HUES64 (cell line): Measurements from ENCODE around the gene ZBTB7A.
"Not testable (repeated sequence)": the region's sequence is repeated elsewhere in the genome, so short reads cannot be mapped to it uniquely, and the experiment has no call there.

Source experiments
- H3K27ac ChIP-seq: 2 replicates; pipeline ENCODE4 v1.7.0; 2013; ENCODE audit warnings: low read depth, low read length, inconsistent platforms
- H3K27me3 ChIP-seq: 2 replicates; pipeline ENCODE4 v1.6.1; 2013; ENCODE audit warnings: mild to moderate bottlenecking, low read length; ENCODE audit not compliant: insufficient read depth
- H3K36me3 ChIP-seq: 2 replicates; pipeline ENCODE4 v1.6.1; 2013; ENCODE audit warnings: mild to moderate bottlenecking, low read length; ENCODE audit not compliant: insufficient read depth
- H3K4me1 ChIP-seq: 2 replicates; pipeline ENCODE4 v1.6.1; 2013; ENCODE audit warnings: mild to moderate bottlenecking, low read length, moderate library complexity; ENCODE audit not compliant: insufficient read depth
- H3K4me3 ChIP-seq: 2 replicates; pipeline ENCODE4 v1.5.1; 2013; ENCODE audit warnings: mild to moderate bottlenecking, low read length, moderate library complexity
- H3K9ac ChIP-seq: 2 replicates; pipeline ENCODE4 v1.6.1; 2013; ENCODE audit warnings: mild to moderate bottlenecking, low read depth, low read length
- H3K9me3 ChIP-seq: 2 replicates; pipeline ENCODE4 v1.6.1; 2013; ENCODE audit warnings: low read depth, low read length; ENCODE audit not compliant: insufficient read depth
- WGBS: fragments of 150-250, 120-280 bp; methylation state at CpG from one replicate; pipeline ENCODE4 v1.1.7; 2013; ENCODE audit warnings: missing lambda C conversion rate; 5-methylcytosine and 5-hydroxymethylcytosine counted together

The ZBTB7A gene

GRCh38 chr19:4009990-4010807 lies 56.5 kb downstream of the ZBTB7A start:
- WGBS, result 95% methylated on average over 24 of the region's 24 CpGs
- Histone ChIP-seq H3K4me3 (no peak overlapping the region), H3K4me1 (peaks cover 5% of the 10 kb centered on the region), H3K36me3 (peaks cover 35% of the 10 kb centered on the region), H3K27ac (no peak overlapping the region), H3K9ac (0 out of 2 replicates have a peak overlapping the region, but pooled peaks have one; percentile 14), H3K27me3 (no peaks in the 10 kb centered on the region), H3K9me3 (no peaks in the 10 kb centered on the region)

DNA sequence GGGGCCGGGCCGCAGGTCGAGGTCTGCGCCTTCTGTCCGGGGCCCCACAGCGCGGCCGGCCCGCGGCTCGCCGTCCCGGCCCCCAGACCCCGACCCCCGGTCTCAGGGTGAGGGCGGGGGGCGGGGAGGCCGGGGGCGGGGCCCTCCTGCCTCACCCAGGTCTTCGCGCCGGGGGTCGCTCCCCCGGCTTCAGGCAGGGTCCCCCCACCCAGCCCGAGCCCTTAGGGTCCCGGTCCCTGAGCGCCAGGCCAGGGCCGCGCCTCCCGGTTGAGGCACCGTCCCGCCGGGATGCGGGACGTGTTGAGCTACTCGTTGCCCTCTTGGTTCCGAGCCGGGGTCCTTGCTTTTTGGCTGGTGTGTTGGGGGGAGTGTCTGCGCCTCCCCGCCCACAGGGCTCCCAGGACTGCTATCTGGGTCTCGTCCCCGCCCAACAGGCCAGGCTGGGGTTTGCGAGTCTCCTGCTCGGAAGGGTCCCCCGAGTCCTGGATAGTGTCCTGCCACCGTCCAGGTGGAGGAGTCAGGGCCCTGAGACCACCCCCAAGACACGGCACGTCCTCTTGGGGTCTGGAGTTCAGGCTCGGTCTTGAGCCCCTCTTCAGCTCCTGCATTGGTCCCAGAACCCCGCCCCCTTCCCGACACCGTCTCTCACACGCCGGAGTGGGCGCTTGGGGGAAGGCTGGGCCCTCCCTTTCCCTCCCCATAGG lies 58.7 kb downstream of the ZBTB7A start:
- Histone ChIP-seq H3K4me1 (peaks cover 5% of the 10 kb centered on the region), H3K36me3 (peaks cover 17% of the 10 kb centered on the region), H3K9ac (peak overlapping the region; percentile 78), H3K4me3 (peak overlapping the region; percentile 80), H3K27ac (peak overlapping the region; percentile 49), H3K27me3 (no peaks in the 10 kb centered on the region), H3K9me3 (no peaks in the 10 kb centered on the region)
- WGBS, result under 1% methylated on average over 52 of the region's 55 CpGs

DNA sequence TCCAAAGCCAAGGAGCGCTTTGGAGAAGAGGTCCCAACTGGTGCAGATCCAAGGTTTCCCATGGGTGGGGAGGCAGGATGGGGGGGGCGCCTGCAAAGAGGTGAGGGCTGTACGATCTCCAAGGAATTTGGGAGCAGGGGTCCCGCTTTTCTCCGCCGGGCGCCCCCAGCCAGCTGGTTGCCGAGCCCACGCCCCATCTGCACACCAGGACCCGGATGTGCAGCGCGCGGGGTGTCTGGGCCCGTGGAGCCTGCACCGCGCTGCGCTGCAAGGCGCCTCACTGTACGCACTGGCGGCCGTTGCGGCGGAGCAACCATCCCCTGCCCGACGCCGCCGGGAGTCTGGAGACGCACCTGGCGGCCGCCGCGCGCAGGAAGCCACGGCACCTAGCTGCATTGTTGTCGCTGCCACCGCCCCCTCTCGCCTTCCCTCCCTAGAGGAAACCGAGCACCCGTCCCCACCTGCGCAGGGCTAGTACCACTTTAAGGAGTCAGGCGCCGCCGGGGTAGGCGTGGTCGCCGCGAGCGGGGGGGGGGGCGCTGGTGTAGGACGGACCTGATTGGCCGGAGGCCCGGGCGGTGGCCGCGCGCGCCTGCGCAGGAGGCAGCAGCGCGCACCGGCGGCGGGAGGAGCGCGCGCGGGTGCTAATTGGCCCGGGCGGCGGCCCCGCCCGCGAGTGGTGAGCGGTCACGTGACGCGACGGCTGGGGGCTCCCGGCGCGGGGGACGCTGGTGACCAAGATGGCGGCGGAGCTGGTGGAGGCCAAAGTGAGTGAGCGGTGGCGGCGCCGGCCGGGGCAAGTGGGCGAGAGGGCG lies 59.5 kb downstream of the ZBTB7A start, which contains the start of gene PIAS4:
PIAS4 (plus strand) TSS at position 716 of the 815 bp plus-strand sequence; CDS start at position 741, 25 bp downstream.
- WGBS, result under 1% methylated on average over 90 of the region's 91 CpGs
- peak within 1 kb of the TSS; percentile 82 for H3K9ac ChIP-seq
- H3K36me3 ChIP-seq, result 0 out of 2 replicates have a peak, but pooled peaks cover 11% of the 10 kb centered on the region
- H3K4me3 ChIP-seq, result peak within 1 kb of the TSS; percentile 80
- no peaks in the 10 kb centered on the region for H3K27me3 ChIP-seq
- H3K9me3 ChIP-seq, result no peaks in the 10 kb centered on the region
- peak within 1 kb of the TSS; percentile 90 for H3K27ac ChIP-seq
- H3K4me1 ChIP-seq, result peaks cover 5% of the 10 kb centered on the region

GRCh38 chr19:4005436-4005835 lies 61.3 kb downstream of the ZBTB7A start:
- H3K36me3 ChIP-seq, H3K9ac ChIP-seq, H3K4me1 ChIP-seq, H3K27ac ChIP-seq, H3K4me3 ChIP-seq, H3K27me3 ChIP-seq, H3K9me3 ChIP-seq: not testable (repeated sequence)
- 93% methylated on average over 9 of the region's 9 CpGs for WGBS

- H3K9ac ChIP-seq, H3K4me3 ChIP-seq, H3K27me3 ChIP-seq, H3K27ac ChIP-seq, H3K9me3 ChIP-seq, H3K4me1 ChIP-seq, H3K36me3 ChIP-seq: not testable (repeated sequence)
- 93% methylated on average over 5 of the region's 5 CpGs for WGBS
Measured at GRCh38 chr19:4000798-4001197, 65.9 kb downstream of the ZBTB7A start.

DNA sequence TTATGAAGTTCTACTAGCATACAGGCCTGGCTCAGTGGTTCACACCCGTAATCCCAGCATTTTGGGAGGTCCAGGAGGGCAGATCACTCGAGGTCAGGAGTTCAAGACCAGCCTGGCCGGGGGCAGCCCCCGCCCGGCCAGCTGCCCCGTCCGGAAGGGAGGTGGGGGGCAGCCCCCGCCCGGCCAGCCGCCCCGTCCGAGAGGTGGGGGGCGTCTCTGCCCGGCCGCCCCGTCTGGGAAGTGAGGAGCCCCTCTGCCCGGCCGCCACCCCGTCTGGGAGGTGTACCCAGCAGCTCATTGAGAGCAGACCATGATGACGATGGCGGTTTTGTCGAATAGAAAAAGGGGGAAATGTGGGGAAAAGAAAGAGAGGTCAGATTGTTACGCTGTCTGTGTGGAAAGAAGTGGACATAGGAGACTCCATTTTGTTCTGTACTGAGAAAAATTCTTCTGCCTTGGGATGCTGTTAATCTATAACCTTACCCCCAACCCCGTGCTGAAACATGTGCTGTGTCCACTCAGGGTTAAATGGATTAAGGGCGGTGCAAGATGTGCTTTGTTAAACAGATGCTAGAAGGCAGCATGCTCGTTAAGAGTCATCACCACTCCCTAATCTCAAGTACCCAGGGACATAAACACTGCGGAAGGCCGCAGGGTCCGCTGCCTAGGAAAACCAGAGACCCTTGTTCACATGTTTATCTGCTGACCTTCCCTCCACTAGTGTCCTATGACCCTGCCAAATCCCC lies 67.9 kb downstream of the ZBTB7A start:
- not testable (repeated sequence) for H3K9ac ChIP-seq

GRCh38 chr19:3995607-3996006 lies 71.1 kb downstream of the ZBTB7A start:
- H3K4me3 ChIP-seq, result no peak overlapping the region
- H3K36me3 ChIP-seq, result no peaks in the 10 kb centered on the region
- H3K4me1 ChIP-seq, result no peaks in the 10 kb centered on the region
- no peak overlapping the region for H3K9ac ChIP-seq
- H3K27me3 ChIP-seq, result no peaks in the 10 kb centered on the region
- H3K9me3 ChIP-seq, result no peaks in the 10 kb centered on the region
- H3K27ac ChIP-seq, result no peak overlapping the region
- 88% methylated on average over 6 of the region's 6 CpGs for WGBS

More for the DNA sequence above, 67.9 kb downstream of the ZBTB7A start:
- not testable (repeated sequence) for H3K9me3 ChIP-seq, H3K27me3 ChIP-seq, H3K4me1 ChIP-seq, H3K27ac ChIP-seq, H3K36me3 ChIP-seq, H3K4me3 ChIP-seq
- 92% methylated on average over 28 of the region's 29 CpGs for WGBS
